Measurements from ENCODE around the gene SLC24A4.

SLC24A4 gene

GRCh38 chr14:92325835-92326234 is 2.9 kb downstream of the SLC24A4 start:
- H3K36me3 ChIP-seq (ENCODE audit: low read length), result no peaks in the 10 kb centered on the region
- no peaks in the 10 kb centered on the region for H3K9me3 ChIP-seq (ENCODE audit: insufficient read depth, low read length)
- no peak overlapping the region for H3K4me3 ChIP-seq (ENCODE audit: insufficient read depth, low read length, poor library complexity, severe bottlenecking)
- TF ChIP-seq CTCF (IDR thresholded peaks at IDR 0.05; ENCODE audit: insufficient read depth, low read length, poor library complexity, severe bottlenecking), result no peak
- TF ChIP-seq EZH2phosphoT487 (conservative IDR thresholded peaks at IDR 0.05; ENCODE audit: low read length), result no peak
- no peak overlapping the region for H3K4me2 ChIP-seq (ENCODE audit: low read depth, low read length, poor library complexity, severe bottlenecking)
- H3K9ac ChIP-seq (ENCODE audit: low read length), result no peak overlapping the region
- H3K79me2 ChIP-seq (ENCODE audit: insufficient read depth, low read length), result no peaks in the 10 kb centered on the region
- H4K20me1 ChIP-seq (ENCODE audit: low read depth, low read length), result no peaks in the 10 kb centered on the region
- H3K27ac ChIP-seq (ENCODE audit: low read depth, low read length), result no peak overlapping the region
- H3K9me2 ChIP-seq (replicated peaks; ENCODE audit: insufficient read depth, low read length), result no peaks in the 10 kb centered on the region
- H2AFZ ChIP-seq (ENCODE audit: low read depth, low read length, severe bottlenecking), result no peak overlapping the region
- H3F3A ChIP-seq (ENCODE audit: insufficient read depth), result no peaks in the 10 kb centered on the region
- H3K27me3 ChIP-seq (ENCODE audit: low read length), result no peaks in the 10 kb centered on the region

- Histone ChIP-seq H3K4me3 (ENCODE audit: insufficient read depth, low read length, poor library complexity, severe bottlenecking) (no peak overlapping the region), H3K9me2 (replicated peaks; ENCODE audit: insufficient read depth, low read length) (no peaks in the 10 kb centered on the region), H2AFZ (ENCODE audit: low read depth, low read length, severe bottlenecking) (no peak overlapping the region), H3K9me3 (ENCODE audit: insufficient read depth, low read length) (no peaks in the 10 kb centered on the region), H3K27ac (ENCODE audit: low read depth, low read length) (no peak overlapping the region), H3K9ac (ENCODE audit: low read length) (no peak overlapping the region), H3K36me3 (ENCODE audit: low read length) (no peaks in the 10 kb centered on the region), H3K27me3 (ENCODE audit: low read length) (no peaks in the 10 kb centered on the region), H3F3A (ENCODE audit: insufficient read depth) (no peaks in the 10 kb centered on the region), H4K20me1 (ENCODE audit: low read depth, low read length) (no peaks in the 10 kb centered on the region), H3K79me2 (ENCODE audit: insufficient read depth, low read length) (no peaks in the 10 kb centered on the region), H3K4me2 (ENCODE audit: low read depth, low read length, poor library complexity, severe bottlenecking) (no peak overlapping the region)
- TF ChIP-seq CTCF (IDR thresholded peaks at IDR 0.05; ENCODE audit: insufficient read depth, low read length, poor library complexity, severe bottlenecking) (no peak), EZH2phosphoT487 (conservative IDR thresholded peaks at IDR 0.05; ENCODE audit: low read length) (no peak)
These were observed 5.8 kb downstream of the SLC24A4 start for GRCh38 chr14:92328664-92329255.

GRCh38 chr14:92334050-92334449 is 11.1 kb downstream of the SLC24A4 start:
- H3K9me2 ChIP-seq (replicated peaks; ENCODE audit: insufficient read depth, low read length), result no peaks in the 10 kb centered on the region
- H3K4me2 ChIP-seq (ENCODE audit: low read depth, low read length, poor library complexity, severe bottlenecking), result no peak overlapping the region
- no peak overlapping the region for H3K4me3 ChIP-seq (ENCODE audit: insufficient read depth, low read length, poor library complexity, severe bottlenecking)
- H4K20me1 ChIP-seq (ENCODE audit: low read depth, low read length), result no peaks in the 10 kb centered on the region
- H3K9ac ChIP-seq (ENCODE audit: low read length), result no peak overlapping the region
- no peaks in the 10 kb centered on the region for H3K9me3 ChIP-seq (ENCODE audit: insufficient read depth, low read length)
- H3K79me2 ChIP-seq (ENCODE audit: insufficient read depth, low read length), result no peaks in the 10 kb centered on the region
- H3F3A ChIP-seq (ENCODE audit: insufficient read depth), result no peaks in the 10 kb centered on the region
- H3K27me3 ChIP-seq (ENCODE audit: low read length), result no peaks in the 10 kb centered on the region
- no peak overlapping the region for H2AFZ ChIP-seq (ENCODE audit: low read depth, low read length, severe bottlenecking)
- H3K36me3 ChIP-seq (ENCODE audit: low read length), result no peaks in the 10 kb centered on the region
- H3K27ac ChIP-seq (ENCODE audit: low read depth, low read length), result no peak overlapping the region
- TF ChIP-seq EZH2phosphoT487 (conservative IDR thresholded peaks at IDR 0.05; ENCODE audit: low read length) (no peak), CTCF (IDR thresholded peaks at IDR 0.05; ENCODE audit: insufficient read depth, low read length, poor library complexity, severe bottlenecking) (no peak)
